Lung (tissue), 12 donors: Measurements from ENCODE around the gene ZNF775. TPM values are rescaled to one million over a fixed set of nuclear protein-coding genes. Genes with fewer than 3 reads are reported as not detected.

ENCODE experiments used
- ATAC-seq: fragments of 200-7000 bp; cut with Tn5 transposase; one replicate; pipeline ENCODE4 v1.9.1; 2020; ENCODE audit warnings: moderate number of reproducible peaks; ENCODE audit not compliant: insufficient read depth, low FRiP score
- DNase-seq, 3 donors: peaks; one replicate each; pipeline ENCODE4 v3.0.0-alpha.2; 2013 to 2017
- H3K27ac ChIP-seq, 2 donors: one replicate each; pipeline ENCODE4 v1.5.1; 2013; ENCODE audit warnings: mild to moderate bottlenecking in 2 of 2, moderate library complexity in 2 of 2, control low read depth in 1 of 2, inconsistent platforms in 1 of 2, low read depth in 1 of 2, low read length in 1 of 2
- H3K27me3 ChIP-seq, 3 donors: one replicate each; pipeline ENCODE4 v1.5.1; 2013; ENCODE audit warnings: low read length in 2 of 3; ENCODE audit not compliant: control insufficient read depth in 3 of 3, insufficient read depth in 3 of 3
- H3K36me3 ChIP-seq, 4 donors: one replicate each; pipeline ENCODE4 v1.5.1; 2013; ENCODE audit warnings: low read length in 4 of 4, mild to moderate bottlenecking in 1 of 4, moderate library complexity in 1 of 4; ENCODE audit not compliant: control insufficient read depth in 4 of 4, insufficient read depth in 4 of 4
- H3K4me1 ChIP-seq, 5 donors: one replicate each; pipeline ENCODE4 v1.5.1; 2013; ENCODE audit warnings: low read length in 5 of 5, mild to moderate bottlenecking in 2 of 5, moderate library complexity in 1 of 5; ENCODE audit not compliant: control insufficient read depth in 5 of 5, insufficient read depth in 5 of 5
- H3K4me3 ChIP-seq: one replicate; pipeline ENCODE4 v1.5.1; 2013; ENCODE audit warnings: mild to moderate bottlenecking, control low read depth, moderate library complexity
- H3K9ac ChIP-seq, 2 donors: one replicate each; pipeline ENCODE4 v1.5.1; 2013; ENCODE audit warnings: low read length in 2 of 2, control low read depth in 1 of 2; ENCODE audit not compliant: insufficient read depth in 1 of 2
- H3K9me3 ChIP-seq, 4 donors: one replicate each; pipeline ENCODE4 v1.5.1; 2013; ENCODE audit warnings: low read length in 3 of 4, mild to moderate bottlenecking in 1 of 4, moderate library complexity in 1 of 4; ENCODE audit not compliant: control insufficient read depth in 4 of 4, insufficient read depth in 3 of 4
- CTCF ChIP-seq: IDR thresholded peaks from 2 replicates; pipeline ENCODE4 v1.5.1; 2012; ENCODE audit warnings: mild to moderate bottlenecking; ENCODE audit errors: control extremely low read depth, extremely low read depth
- WGBS, 2 donors: extraction: QIAGEN DNeasy Blood & Tissue Kit; methylation state at CpG; one replicate each; pipeline ENCODE4 v1.1.7; 2013; 5-methylcytosine and 5-hydroxymethylcytosine counted together
- polyA plus RNA-seq, 2 donors: library from polyadenylated mRNA; stranded (reverse); fragments of 200-250 nt; gene quantifications; one replicate each; pipeline ENCODE4 v1.2.1, GENCODE V29; 2013
- total RNA-seq, 2 donors: library from RNA; depleted of rRNA in 1 of 2; stranded (reverse); fragments of >200 nt in 1 of 2; gene quantifications; one replicate each; pipeline ENCODE4 v1.2.1, GENCODE V29; 2014 to 2021
- donor health status: control.
- donor health status: control.
- donor health status: Bipolar disorder and iron deficiency.
- donor health status: healthy.
- donor health status: DM: yes; HTN: yes; CAD: no.

Gene ZNF775
- total and polyA plus RNA-seq, 4 donors = 1.4 to 5.4 (median 3.8) TPM

- no peaks in the 10 kb centered on the region for H3K36me3 ChIP-seq
- no peak for TF ChIP-seq CTCF
- H3K4me3 ChIP-seq = no peak overlapping the region
- WGBS, 2 donors = 74 to 76% methylated on average over 1 of the region's 1 CpG
- no peaks in the 10 kb centered on the region for H3K4me1 ChIP-seq
- no peak for DNase-seq
- ATAC-seq = no peak
- no peaks in the 10 kb centered on the region for H3K9me3 ChIP-seq
- H3K27me3 ChIP-seq = no peaks in the 10 kb centered on the region
- H3K27ac ChIP-seq = no peak overlapping the region
- no peak overlapping the region for H3K9ac ChIP-seq
These were observed 23.5 kb upstream of the ZNF775 start for GRCh38 chr7:150355666-150356059.

- TF ChIP-seq CTCF = no peak
- no peaks in the 10 kb centered on the region for H3K36me3 ChIP-seq
- no peaks in the 10 kb centered on the region for H3K27me3 ChIP-seq
- H3K4me1 ChIP-seq = no peaks in the 10 kb centered on the region
- H3K9ac ChIP-seq = no peak overlapping the region
- 32 to 38% methylated on average over 6 of the region's 6 CpGs for WGBS, 2 donors
- H3K9me3 ChIP-seq = no peaks in the 10 kb centered on the region
- DNase-seq = peak in 2 of 3 donors; percentile 58 to 73
- H3K27ac ChIP-seq = no peak overlapping the region
- no peak overlapping the region for H3K4me3 ChIP-seq
- ATAC-seq = no peak
These were observed 22.7 kb upstream of the ZNF775 start for GRCh38 chr7:150356265-150356897.

GRCh38 chr7:150357270-150357669 is 21.9 kb upstream of the ZNF775 start:
- Histone ChIP-seq H3K4me3 (no peak overlapping the region), H3K4me1 (no peaks in the 10 kb centered on the region), H3K27ac (no peak overlapping the region), H3K27me3 (no peaks in the 10 kb centered on the region), H3K9ac (no peak overlapping the region), H3K36me3 (no peaks in the 10 kb centered on the region), H3K9me3 (no peaks in the 10 kb centered on the region)
- 26 to 49% methylated on average over 9 of the region's 9 CpGs for WGBS, 2 donors
- DNase-seq = no peak
- no peak for ATAC-seq
- TF ChIP-seq CTCF = no peak
